ENCODE data around the gene TRPV2. TPM values are rescaled to one million over a fixed set of nuclear protein-coding genes. Genes with fewer than 3 reads are reported as not detected.

Gene TRPV2
- total and polyA plus RNA-seq, 9 of the 15 experiments (the other 6 are each of a cell fraction or from before 2014, with no cell fraction given), result 10.0 to 97.5 (median 30.3) TPM

DNA sequence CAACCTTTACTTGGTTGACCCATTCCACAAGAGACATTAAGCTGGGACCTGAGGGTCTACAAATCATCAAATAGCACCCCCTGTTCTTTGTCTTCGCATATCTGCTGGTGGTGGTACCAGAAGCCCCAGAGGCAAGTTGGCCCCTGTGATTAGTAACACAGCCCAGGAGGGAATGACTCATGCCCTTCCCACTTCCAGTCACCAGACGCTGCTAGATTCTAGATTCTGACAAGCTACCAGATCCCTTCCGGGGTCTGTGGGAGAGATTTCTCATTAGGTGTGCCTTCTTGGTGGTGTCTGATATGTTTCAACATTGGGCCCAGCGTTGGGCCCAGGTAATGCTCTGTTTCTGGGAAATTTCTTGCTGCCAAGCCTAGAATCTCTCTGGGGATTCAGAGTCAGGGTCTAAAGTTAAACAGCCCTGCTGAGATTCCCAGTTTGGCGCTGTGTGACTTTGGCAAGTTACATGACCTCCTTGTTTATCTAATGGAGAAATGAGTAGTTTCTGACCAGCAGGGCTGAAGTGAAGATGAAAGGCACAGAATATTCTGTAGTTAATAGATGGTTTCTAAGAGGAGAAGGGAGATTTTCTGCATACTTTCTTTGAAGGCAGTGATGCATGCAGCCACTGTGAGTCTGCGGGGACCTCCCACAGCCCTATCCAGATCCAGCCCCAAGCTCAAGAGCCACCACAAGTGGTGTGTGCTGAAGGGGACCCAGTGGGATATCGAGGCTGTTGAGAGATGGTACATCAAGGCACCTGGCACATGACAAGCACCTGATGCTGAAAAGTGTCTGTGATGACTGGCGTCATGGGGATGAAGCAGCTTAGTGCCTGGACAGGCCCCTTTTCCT lies 3.9 kb downstream of the TRPV2 start (continued):
- TF ChIP-seq PRPF4 (IDR thresholded peaks at IDR 0.05; ENCODE audit: insufficient read depth, low read depth, low read length, poor library complexity, severe bottlenecking), result no peak
- TF ChIP-seq ZKSCAN1 (IDR thresholded peaks at IDR 0.05; ENCODE audit: low read depth, low read length), result no peak
- no peak for TF ChIP-seq PCBP2 (IDR thresholded peaks at IDR 0.05; ENCODE audit: low read depth, low read length, poor library complexity, severe bottlenecking)
- TF ChIP-seq, protein P1, sequence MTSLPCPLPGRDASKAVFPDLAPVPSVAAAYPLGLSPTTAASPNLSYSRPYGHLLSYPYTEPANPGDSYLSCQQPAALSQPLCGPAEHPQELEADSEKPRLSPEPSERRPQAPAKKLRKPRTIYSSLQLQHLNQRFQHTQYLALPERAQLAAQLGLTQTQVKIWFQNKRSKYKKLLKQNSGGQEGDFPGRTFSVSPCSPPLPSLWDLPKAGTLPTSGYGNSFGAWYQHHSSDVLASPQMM (CRISPR knock-in tag; IDR thresholded peaks at IDR 0.05), result no peak
- TF ChIP-seq, protein P2, sequence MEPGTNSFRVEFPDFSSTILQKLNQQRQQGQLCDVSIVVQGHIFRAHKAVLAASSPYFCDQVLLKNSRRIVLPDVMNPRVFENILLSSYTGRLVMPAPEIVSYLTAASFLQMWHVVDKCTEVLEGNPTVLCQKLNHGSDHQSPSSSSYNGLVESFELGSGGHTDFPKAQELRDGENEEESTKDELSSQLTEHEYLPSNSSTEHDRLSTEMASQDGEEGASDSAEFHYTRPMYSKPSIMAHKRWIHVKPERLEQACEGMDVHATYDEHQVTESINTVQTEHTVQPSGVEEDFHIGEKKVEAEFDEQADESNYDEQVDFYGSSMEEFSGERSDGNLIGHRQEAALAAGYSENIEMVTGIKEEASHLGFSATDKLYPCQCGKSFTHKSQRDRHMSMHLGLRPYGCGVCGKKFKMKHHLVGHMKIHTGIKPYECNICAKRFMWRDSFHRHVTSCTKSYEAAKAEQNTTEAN (CRISPR knock-in tag; IDR thresholded peaks at IDR 0.05), result no peak
- no peak for TF ChIP-seq RAD21 (CRISPR knock-in tag; conservative IDR thresholded peaks at IDR 0.05 in 1 of 2, IDR thresholded peaks at IDR 0.05 in 1 of 2)
- TF ChIP-seq, protein P3, sequence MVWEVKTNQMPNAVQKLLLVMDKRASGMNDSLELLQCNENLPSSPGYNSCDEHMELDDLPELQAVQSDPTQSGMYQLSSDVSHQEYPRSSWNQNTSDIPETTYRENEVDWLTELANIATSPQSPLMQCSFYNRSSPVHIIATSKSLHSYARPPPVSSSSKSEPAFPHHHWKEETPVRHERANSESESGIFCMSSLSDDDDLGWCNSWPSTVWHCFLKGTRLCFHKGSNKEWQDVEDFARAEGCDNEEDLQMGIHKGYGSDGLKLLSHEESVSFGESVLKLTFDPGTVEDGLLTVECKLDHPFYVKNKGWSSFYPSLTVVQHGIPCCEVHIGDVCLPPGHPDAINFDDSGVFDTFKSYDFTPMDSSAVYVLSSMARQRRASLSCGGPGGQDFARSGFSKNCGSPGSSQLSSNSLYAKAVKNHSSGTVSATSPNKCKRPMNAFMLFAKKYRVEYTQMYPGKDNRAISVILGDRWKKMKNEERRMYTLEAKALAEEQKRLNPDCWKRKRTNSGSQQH (CRISPR knock-in tag; IDR thresholded peaks at IDR 0.05), result no peak
- TF ChIP-seq, protein P4, sequence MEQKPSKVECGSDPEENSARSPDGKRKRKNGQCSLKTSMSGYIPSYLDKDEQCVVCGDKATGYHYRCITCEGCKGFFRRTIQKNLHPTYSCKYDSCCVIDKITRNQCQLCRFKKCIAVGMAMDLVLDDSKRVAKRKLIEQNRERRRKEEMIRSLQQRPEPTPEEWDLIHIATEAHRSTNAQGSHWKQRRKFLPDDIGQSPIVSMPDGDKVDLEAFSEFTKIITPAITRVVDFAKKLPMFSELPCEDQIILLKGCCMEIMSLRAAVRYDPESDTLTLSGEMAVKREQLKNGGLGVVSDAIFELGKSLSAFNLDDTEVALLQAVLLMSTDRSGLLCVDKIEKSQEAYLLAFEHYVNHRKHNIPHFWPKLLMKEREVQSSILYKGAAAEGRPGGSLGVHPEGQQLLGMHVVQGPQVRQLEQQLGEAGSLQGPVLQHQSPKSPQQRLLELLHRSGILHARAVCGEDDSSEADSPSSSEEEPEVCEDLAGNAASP (IDR thresholded peaks at IDR 0.05), result no peak
- peak; percentile 20; the same call in 1 of the 2 replicates for TF ChIP-seq ZNF589 (CRISPR knock-in tag; IDR thresholded peaks at IDR 0.05; ENCODE audit: low read depth)
- no peak for TF ChIP-seq HIVEP1 (CRISPR knock-in tag; IDR thresholded peaks at IDR 0.05)
- TF ChIP-seq EHMT2 (IDR thresholded peaks at IDR 0.05), result no peak
- no peak for TF ChIP-seq ZNF436 (CRISPR knock-in tag; IDR thresholded peaks at IDR 0.05)
- no peak for TF ChIP-seq MTA1 (IDR thresholded peaks at IDR 0.05; ENCODE audit: borderline replicate concordance)
- no peak for TF ChIP-seq SMARCA5 (IDR thresholded peaks at IDR 0.05)
- TF ChIP-seq LARP7 (IDR thresholded peaks at IDR 0.05), result no peak
- TF ChIP-seq HLTF (IDR thresholded peaks at IDR 0.05), result no peak
- no peak for TF ChIP-seq HOXB6 (CRISPR knock-in tag; IDR thresholded peaks at IDR 0.05; ENCODE audit: borderline replicate concordance)
- TF ChIP-seq ZBTB7A (IDR thresholded peaks at IDR 0.05; ENCODE audit: borderline replicate concordance, control insufficient read depth, low read depth, low read length), result peak; percentile 58; the same call in 1 of the 2 replicates
- TF ChIP-seq TAF1 (IDR thresholded peaks at IDR 0.05; ENCODE audit: control insufficient read depth, extremely low read depth, insufficient read depth, low read length, severe bottlenecking), result peak; percentile 30
- TF ChIP-seq RBM17 (IDR thresholded peaks at IDR 0.05; ENCODE audit: borderline replicate concordance, low read depth, low read length), result no peak
- TF ChIP-seq, protein P5, sequence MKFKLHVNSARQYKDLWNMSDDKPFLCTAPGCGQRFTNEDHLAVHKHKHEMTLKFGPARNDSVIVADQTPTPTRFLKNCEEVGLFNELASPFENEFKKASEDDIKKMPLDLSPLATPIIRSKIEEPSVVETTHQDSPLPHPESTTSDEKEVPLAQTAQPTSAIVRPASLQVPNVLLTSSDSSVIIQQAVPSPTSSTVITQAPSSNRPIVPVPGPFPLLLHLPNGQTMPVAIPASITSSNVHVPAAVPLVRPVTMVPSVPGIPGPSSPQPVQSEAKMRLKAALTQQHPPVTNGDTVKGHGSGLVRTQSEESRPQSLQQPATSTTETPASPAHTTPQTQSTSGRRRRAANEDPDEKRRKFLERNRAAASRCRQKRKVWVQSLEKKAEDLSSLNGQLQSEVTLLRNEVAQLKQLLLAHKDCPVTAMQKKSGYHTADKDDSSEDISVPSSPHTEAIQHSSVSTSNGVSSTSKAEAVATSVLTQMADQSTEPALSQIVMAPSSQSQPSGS (CRISPR knock-in tag; IDR thresholded peaks at IDR 0.05), result no peak
- TF ChIP-seq NEUROD1 (IDR thresholded peaks at IDR 0.05; ENCODE audit: borderline replicate concordance, low read depth, low read length, partially characterized antibody), result peak; percentile 50
